Activated T-cell treated with anti-CD3 and anti-CD28 coated beads, Interleukin-2, amount 50 U/mL, for 4 hours (primary cell): Measurements from ENCODE around the gene SLC12A8. TPM values are rescaled to one million over a fixed set of nuclear protein-coding genes. Genes with fewer than 3 reads are reported as not detected.

Experiments used
- ATAC-seq, 2 donors: fragments of 200-7000 bp; cut with Tn5 transposase; one replicate each; pipeline ENCODE4 v1.10.0; 2021
- DNase-seq: peaks from one replicate; pipeline ENCODE4 v3.0.0-alpha.2; 2020
- H3K27me3 Mint-ChIP-seq: one replicate; pipeline ENCODE4 v1.8.0; 2021; ENCODE audit warnings: low read depth, mixed read lengths
- H3K36me3 Mint-ChIP-seq: one replicate; pipeline ENCODE4 v1.8.0; 2022; ENCODE audit warnings: mixed read lengths; ENCODE audit not compliant: insufficient read depth
- H3K4me1 Mint-ChIP-seq: one replicate; pipeline ENCODE4 v1.8.0; 2021; ENCODE audit warnings: low read depth, mixed read lengths
- H3K4me3 Mint-ChIP-seq: one replicate; pipeline ENCODE4 v1.8.0; 2021; ENCODE audit warnings: mild to moderate bottlenecking, moderate library complexity, mixed read lengths
- H3K9me3 Mint-ChIP-seq: one replicate; pipeline ENCODE4 v1.8.0; 2021; ENCODE audit warnings: mixed read lengths
- total RNA-seq, 3 donors: library from RNA; stranded (reverse); gene quantifications; one replicate each; pipeline ENCODE4 v1.2.1, GENCODE V29; 2021

The SLC12A8 gene
- total RNA-seq, 3 donors from 2014 or later = 0.35 to 1.7 (median 0.63) TPM

- ATAC-seq (no peak), DNase-seq (no peak)
- Mint-ChIP-seq H3K9me3 (no peaks in the 10 kb centered on the region), H3K4me3 (no peak overlapping the region), H3K27me3 (peaks cover 5% of the 10 kb centered on the region), H3K4me1 (peaks cover 37% of the 10 kb centered on the region), H3K36me3 (no peaks in the 10 kb centered on the region)
These were observed 94.8 kb downstream of the SLC12A8 start for GRCh38 chr3:125117631-125118191.

- Mint-ChIP-seq H3K9me3 (no peaks in the 10 kb centered on the region), H3K4me3 (no peak overlapping the region), H3K36me3 (no peaks in the 10 kb centered on the region), H3K27me3 (peaks cover 5% of the 10 kb centered on the region), H3K4me1 (peaks cover 31% of the 10 kb centered on the region)
- no peak for ATAC-seq
- DNase-seq = no peak
These were observed 96.1 kb downstream of the SLC12A8 start for GRCh38 chr3:125116311-125117080.

GRCh38 chr3:125115640-125116039 lies 96.9 kb downstream of the SLC12A8 start:
- H3K36me3 Mint-ChIP-seq = no peaks in the 10 kb centered on the region
- H3K27me3 Mint-ChIP-seq = peaks cover 5% of the 10 kb centered on the region
- H3K4me3 Mint-ChIP-seq = no peak overlapping the region
- no peak for DNase-seq
- no peak for ATAC-seq
- H3K9me3 Mint-ChIP-seq = no peaks in the 10 kb centered on the region
- peaks cover 27% of the 10 kb centered on the region for H3K4me1 Mint-ChIP-seq

GRCh38 chr3:125112981-125113380 lies 99.6 kb downstream of the SLC12A8 start:
- DNase-seq = no peak
- Mint-ChIP-seq H3K4me1 (peaks cover 23% of the 10 kb centered on the region), H3K27me3 (peaks cover 5% of the 10 kb centered on the region), H3K36me3 (no peaks in the 10 kb centered on the region), H3K4me3 (no peak overlapping the region), H3K9me3 (no peaks in the 10 kb centered on the region)
- ATAC-seq = no peak

- DNase-seq (no peak), ATAC-seq (no peak)
- Mint-ChIP-seq H3K4me1 (peaks cover 24% of the 10 kb centered on the region), H3K36me3 (no peaks in the 10 kb centered on the region), H3K27me3 (peaks cover 5% of the 10 kb centered on the region), H3K4me3 (no peak overlapping the region), H3K9me3 (no peaks in the 10 kb centered on the region)
These were observed 101.6 kb downstream of the SLC12A8 start for GRCh38 chr3:125110876-125111480.

GRCh38 chr3:125110016-125110875 lies 102.3 kb downstream of the SLC12A8 start:
- Mint-ChIP-seq H3K36me3 (no peaks in the 10 kb centered on the region), H3K4me1 (peaks cover 19% of the 10 kb centered on the region), H3K4me3 (no peak overlapping the region), H3K27me3 (peaks cover 5% of the 10 kb centered on the region), H3K9me3 (peaks cover 2% of the 10 kb centered on the region)
- DNase-seq (no peak), ATAC-seq (peak; percentile 93 to 97)

- H3K27me3 Mint-ChIP-seq = peaks cover 5% of the 10 kb centered on the region
- peaks cover 19% of the 10 kb centered on the region for H3K4me1 Mint-ChIP-seq
- no peaks in the 10 kb centered on the region for H3K36me3 Mint-ChIP-seq
- DNase-seq (no peak), ATAC-seq (no peak)
- peaks cover 8% of the 10 kb centered on the region for H3K9me3 Mint-ChIP-seq
- no peak overlapping the region for H3K4me3 Mint-ChIP-seq
These were observed 103.0 kb downstream of the SLC12A8 start for GRCh38 chr3:125109536-125109925.

GRCh38 chr3:125108833-125109535 lies 103.6 kb downstream of the SLC12A8 start:
- H3K4me1 Mint-ChIP-seq = peaks cover 19% of the 10 kb centered on the region
- no peak for DNase-seq
- peaks cover 8% of the 10 kb centered on the region for H3K9me3 Mint-ChIP-seq

GRCh38 chr3:125107861-125108567 lies 104.5 kb downstream of the SLC12A8 start:
- no peak overlapping the region for H3K4me3 Mint-ChIP-seq
- H3K36me3 Mint-ChIP-seq = no peaks in the 10 kb centered on the region
- H3K9me3 Mint-ChIP-seq = peaks cover 8% of the 10 kb centered on the region
- peaks cover 19% of the 10 kb centered on the region for H3K4me1 Mint-ChIP-seq
- no peak for DNase-seq
- ATAC-seq = peak; percentile 49 to 58
- H3K27me3 Mint-ChIP-seq = peaks cover 3% of the 10 kb centered on the region

More at GRCh38 chr3:125108833-125109535, 103.6 kb downstream of the SLC12A8 start:
- no peak overlapping the region for H3K4me3 Mint-ChIP-seq
- no peaks in the 10 kb centered on the region for H3K36me3 Mint-ChIP-seq
- H3K27me3 Mint-ChIP-seq = peaks cover 3% of the 10 kb centered on the region
- ATAC-seq = no peak

GRCh38 chr3:125107363-125107762 lies 105.2 kb downstream of the SLC12A8 start:
- H3K4me1 Mint-ChIP-seq = peaks cover 19% of the 10 kb centered on the region
- H3K9me3 Mint-ChIP-seq = peaks cover 8% of the 10 kb centered on the region
- DNase-seq (no peak), ATAC-seq (no peak)
- peaks cover 3% of the 10 kb centered on the region for H3K27me3 Mint-ChIP-seq
- no peaks in the 10 kb centered on the region for H3K36me3 Mint-ChIP-seq
- no peak overlapping the region for H3K4me3 Mint-ChIP-seq

- DNase-seq (no peak), ATAC-seq (no peak)
- H3K36me3 Mint-ChIP-seq = no peaks in the 10 kb centered on the region
- no peak overlapping the region for H3K4me3 Mint-ChIP-seq
- peaks cover 10% of the 10 kb centered on the region for H3K4me1 Mint-ChIP-seq
- peaks cover 8% of the 10 kb centered on the region for H3K9me3 Mint-ChIP-seq
- peaks cover 3% of the 10 kb centered on the region for H3K27me3 Mint-ChIP-seq
These were observed 107.4 kb downstream of the SLC12A8 start for GRCh38 chr3:125105116-125105515.

- H3K4me1 Mint-ChIP-seq = peaks cover 9% of the 10 kb centered on the region
- no peak for ATAC-seq
- no peak overlapping the region for H3K4me3 Mint-ChIP-seq
- DNase-seq = no peak
- H3K9me3 Mint-ChIP-seq = peaks cover 12% of the 10 kb centered on the region
- H3K36me3 Mint-ChIP-seq = peaks cover 3% of the 10 kb centered on the region
- peaks cover 3% of the 10 kb centered on the region for H3K27me3 Mint-ChIP-seq
These were observed 107.9 kb downstream of the SLC12A8 start for GRCh38 chr3:125104639-125105038.

- H3K9me3 Mint-ChIP-seq = peaks cover 17% of the 10 kb centered on the region
- H3K27me3 Mint-ChIP-seq = peaks cover 3% of the 10 kb centered on the region
- ATAC-seq (no peak), DNase-seq (no peak)
- peaks cover 6% of the 10 kb centered on the region for H3K36me3 Mint-ChIP-seq
- H3K4me1 Mint-ChIP-seq = peaks cover 4% of the 10 kb centered on the region
- no peak overlapping the region for H3K4me3 Mint-ChIP-seq
These were observed 109.1 kb downstream of the SLC12A8 start for GRCh38 chr3:125103406-125103805.
